CD4-positive, alpha-beta T cell treated with Interleukin-4 for 1 hour (primary cell): Measurements from ENCODE around the gene PRAMEF7.
"Not testable (repeated sequence)": the region's sequence is repeated elsewhere in the genome, so short reads cannot be mapped to it uniquely, and the experiment has no call there.

ENCODE experiments used
- DNase-seq, 2 donors: peaks; one replicate each; pipeline ENCODE4 v3.0.0-alpha.2; 2020 to 2022

PRAMEF7 gene

GRCh38 chr1:12916310-12916709 lies at the start of gene PRAMEF7:
PRAMEF7 (plus strand) TSS chr1:12916610; CDS start chr1:12917693, 1,083 bp downstream.
- DNase-seq, result not testable (repeated sequence)

DNA sequence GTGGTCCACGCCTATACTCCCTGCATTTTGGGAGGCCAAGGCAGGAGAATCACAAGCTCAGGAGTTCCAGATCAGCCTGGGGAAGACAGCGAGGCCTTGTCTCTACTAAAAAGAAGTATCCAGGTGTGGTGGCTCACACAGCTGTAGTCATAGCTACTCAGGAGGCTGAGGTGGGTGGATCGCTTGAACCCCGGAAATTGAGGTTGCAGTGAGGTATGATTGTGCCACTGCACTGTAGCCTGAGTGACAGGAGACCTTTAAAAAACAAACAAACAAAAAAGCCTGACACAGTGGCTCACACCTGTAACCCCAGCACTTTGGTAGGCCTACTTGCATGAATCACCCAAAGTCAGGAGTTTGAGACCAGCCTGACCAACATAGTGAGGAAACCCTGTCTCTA lies 38.0 kb upstream of the PRAMEF7 start:
- DNase-seq, result not testable (repeated sequence)

DNA sequence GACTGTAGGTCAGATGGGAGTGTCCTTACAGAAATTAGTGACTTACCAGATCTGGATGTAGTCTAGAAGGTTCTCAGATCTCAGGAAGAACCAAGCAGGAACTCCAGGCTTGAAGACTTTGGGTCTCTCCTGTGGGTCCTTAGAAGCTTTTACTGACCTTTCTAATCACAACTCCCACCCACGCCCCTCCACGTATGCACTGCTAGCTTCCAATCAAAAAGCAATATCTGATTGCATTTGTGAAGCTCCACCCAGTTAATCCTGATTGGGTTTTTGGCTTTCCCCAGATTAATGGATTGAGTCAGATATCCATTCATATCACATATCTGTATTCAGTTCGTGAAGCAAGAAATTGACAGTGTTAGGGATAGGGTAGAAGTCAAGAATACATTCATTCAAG lies 30.3 kb upstream of the PRAMEF7 start, which contains the start of gene PRAMEF4:
PRAMEF4 (minus strand) TSS at position 101 of the 400 bp plus-strand sequence. CDS start 2,807 bp downstream, outside the sequence.
- DNase-seq, result not testable (repeated sequence)

DNA sequence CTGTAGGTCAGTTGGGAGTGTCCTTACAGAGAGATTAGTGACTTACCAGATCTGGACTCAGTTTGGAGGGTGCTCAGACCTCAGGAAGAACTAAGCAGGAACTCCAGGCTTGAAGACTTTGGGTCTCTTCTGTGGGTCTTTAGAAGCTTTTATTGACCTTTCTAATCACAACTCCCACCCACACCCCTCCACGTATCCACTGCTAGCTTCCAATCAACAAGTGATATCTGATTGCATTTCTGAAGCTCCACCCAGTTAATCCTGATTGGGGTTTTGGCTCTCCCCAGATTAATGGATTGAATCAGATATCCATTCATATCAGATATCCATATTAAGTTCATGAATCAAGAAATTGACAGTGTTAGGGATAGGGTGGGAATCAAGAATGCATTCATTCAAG lies 18.2 kb upstream of the PRAMEF7 start, which contains the start of gene PRAMEF10:
PRAMEF10 (minus strand) TSS at position 101 of the 400 bp plus-strand sequence. CDS start 2,423 bp downstream, outside the sequence.
- DNase-seq, result not testable (repeated sequence)

GRCh38 chr1:12899186-12899585 lies 17.2 kb upstream of the PRAMEF7 start:
- not testable (repeated sequence) for DNase-seq

GRCh38 chr1:12903793-12904572 lies 12.4 kb upstream of the PRAMEF7 start:
- not testable (repeated sequence) for DNase-seq

DNA sequence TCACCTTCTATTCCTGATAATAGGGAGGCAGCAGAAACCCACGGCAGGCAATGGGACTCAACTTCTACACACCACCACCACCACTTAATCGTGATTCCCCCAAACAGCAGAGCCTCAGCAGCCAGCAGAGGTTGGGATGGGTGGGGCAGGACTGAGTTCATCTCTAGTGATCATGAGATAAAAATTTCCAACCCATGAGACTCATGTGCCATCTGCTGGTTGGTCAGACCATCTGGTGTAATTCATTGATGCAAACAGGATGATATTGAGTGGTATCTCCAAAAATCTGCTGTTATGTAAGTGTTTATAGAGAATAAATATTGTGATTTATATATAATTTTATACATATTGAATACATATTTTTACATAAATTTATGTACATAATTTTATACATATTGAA lies 5.3 kb downstream of the PRAMEF7 start:
- DNase-seq, result not testable (repeated sequence)

- not testable (repeated sequence) for DNase-seq
These were observed 8.0 kb downstream of the PRAMEF7 start for GRCh38 chr1:12924368-12924767.

DNA sequence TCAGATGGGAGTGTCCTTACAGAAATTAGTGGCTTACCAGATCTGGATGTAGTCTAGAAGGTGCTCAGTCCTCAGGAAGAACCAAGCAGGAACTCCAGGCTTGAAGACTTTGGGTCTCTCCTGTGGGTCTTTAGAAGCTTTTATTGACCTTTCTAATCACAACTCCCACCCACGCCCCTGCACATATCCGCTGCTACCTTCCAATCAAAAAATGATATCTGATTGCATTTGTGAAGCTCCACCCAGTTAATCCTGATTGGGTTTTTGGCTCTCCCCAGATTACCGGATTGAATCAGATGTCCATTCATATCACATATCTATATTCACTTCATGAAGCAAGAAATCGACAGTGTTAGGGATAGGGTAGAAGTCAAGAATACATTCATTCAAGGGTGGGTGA lies 31.1 kb downstream of the PRAMEF7 start, which contains the start of gene PRAMEF6:
PRAMEF6 (minus strand) TSS at position 101 of the 400 bp plus-strand sequence. CDS start 5,062 bp downstream, outside the sequence.
- not testable (repeated sequence) for DNase-seq
